OCI-LY1 (cell line): ENCODE results near the gene SLC2A4.

Experiments
- H2AFZ ChIP-seq: fragments of 200-600 bp; sonication (generic), shearing (Covaris generic); 2 replicates; pipeline ENCODE4 v1.6.0; 2014; ENCODE audit warnings: antibody characterized with exemption, mild to moderate bottlenecking, low read length
- H3F3A ChIP-seq: fragments of 200-600 bp; sonication (generic), shearing (Covaris generic); 2 replicates; pipeline ENCODE4 v1.6.0; 2014; ENCODE audit warnings: mild to moderate bottlenecking, antibody characterized with exemption, low read length, moderate library complexity; ENCODE audit not compliant: insufficient read depth
- H3K27ac ChIP-seq: fragments of 200-600 bp; sonication (generic); 2 replicates; pipeline ENCODE4 v1.5.1; 2014; ENCODE audit warnings: low read length, mixed run types, mild to moderate bottlenecking, low read depth; ENCODE audit not compliant: poor library complexity, severe bottlenecking
- H3K27me3 ChIP-seq: fragments of 200-600 bp; sonication (generic); 2 replicates; pipeline ENCODE4 v1.6.0; 2014; ENCODE audit warnings: antibody characterized with exemption, mild to moderate bottlenecking, low read length, moderate library complexity; ENCODE audit not compliant: insufficient read depth
- H3K36me3 ChIP-seq: fragments of 200-600 bp; sonication (generic); 2 replicates; pipeline ENCODE4 v1.6.1; 2014; ENCODE audit warnings: mild to moderate bottlenecking, antibody characterized with exemption, low read length, moderate library complexity, mixed read lengths; ENCODE audit not compliant: insufficient read depth
- H3K4me1 ChIP-seq: fragments of 200-600 bp; sonication (generic); 2 replicates; pipeline ENCODE4 v1.5.1; 2014; ENCODE audit warnings: mild to moderate bottlenecking, low read length, moderate library complexity; ENCODE audit not compliant: insufficient read depth, severe bottlenecking
- H3K4me2 ChIP-seq: fragments of 200-600 bp; sonication (generic), shearing (Covaris generic); 2 replicates; pipeline ENCODE4 v1.6.1; 2014; ENCODE audit warnings: low read length
- H3K4me3 ChIP-seq: fragments of 200-600 bp; sonication (generic); 2 replicates; pipeline ENCODE4 v1.5.1; 2014; ENCODE audit warnings: low read length, low read depth, mild to moderate bottlenecking, mixed read lengths; ENCODE audit not compliant: poor library complexity, severe bottlenecking
- H3K79me2 ChIP-seq: fragments of 200-600 bp; shearing (Covaris generic); 2 replicates; pipeline ENCODE4 v1.6.1; 2016; ENCODE audit warnings: mixed run types, low read length, mixed read lengths; ENCODE audit not compliant: insufficient read depth
- H3K9ac ChIP-seq: fragments of 200-600 bp; sonication (generic), shearing (Covaris generic); 2 replicates; pipeline ENCODE4 v1.6.1; 2014; ENCODE audit warnings: mild to moderate bottlenecking, low read length, mixed read lengths
- H3K9me2 ChIP-seq: fragments of 200-600 bp; sonication (generic), shearing (Covaris generic); 2 replicates; pipeline ENCODE4 v1.6.1; 2014; ENCODE audit warnings: low read depth, mild to moderate bottlenecking, low read length, mixed read lengths
- H3K9me3 ChIP-seq: fragments of 200-600 bp; shearing (Covaris generic); 2 replicates; pipeline ENCODE4 v1.6.1; 2014; ENCODE audit warnings: low read length, mixed read lengths
- H4K20me1 ChIP-seq: fragments of 200-600 bp; sonication (generic), shearing (Covaris generic); 2 replicates; pipeline ENCODE4 v1.6.0; 2016; ENCODE audit warnings: mild to moderate bottlenecking, low read length; ENCODE audit not compliant: insufficient read depth
- EZH2 ChIP-seq: fragments of 200-600 bp; sonication (generic), shearing (Covaris generic); IDR thresholded peaks from 2 replicates; pipeline ENCODE4 v1.8.0; 2017; ENCODE audit warnings: borderline replicate concordance, mixed run types, mild to moderate bottlenecking, antibody characterized with exemption, low read length, moderate library complexity, mixed read lengths
- TF ChIP-seq, protein P1 (sequence below): fragments of 200-600 bp; sonication (generic), shearing (Covaris generic); IDR thresholded peaks from 2 replicates; pipeline ENCODE4 v1.5.1; 2017; ENCODE audit warnings: mild to moderate bottlenecking, antibody characterized with exemption, low read length, moderate library complexity, mixed read lengths

The SLC2A4 gene

DNA sequence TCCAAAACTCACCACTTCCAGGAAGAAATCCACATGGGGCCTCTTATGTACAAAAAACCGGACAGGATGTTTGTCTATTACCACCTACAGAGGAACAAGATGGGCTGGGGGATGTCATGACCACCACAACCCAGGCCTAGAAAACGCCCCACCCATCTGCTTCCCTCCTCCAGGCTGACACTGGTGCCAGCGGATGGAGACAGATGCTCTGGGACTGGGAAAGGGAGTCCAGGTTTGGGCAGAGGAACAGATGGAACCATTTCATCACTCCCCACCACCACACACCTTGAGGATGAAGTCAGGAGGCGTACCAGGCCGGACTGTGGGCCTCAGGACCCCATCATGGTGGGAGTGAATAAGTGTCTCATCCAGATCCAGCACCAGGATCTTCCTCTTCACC, 34.7 kb upstream of the SLC2A4 start:
- Histone ChIP-seq H3K36me3 (peaks cover 37% of the 10 kb centered on the region), H4K20me1 (no peaks in the 10 kb centered on the region), H3K9me3 (no peaks in the 10 kb centered on the region), H3F3A (no peaks in the 10 kb centered on the region), H3K4me3 (no peak overlapping the region), H2AFZ (no peak overlapping the region), H3K9me2 (no peaks in the 10 kb centered on the region), H3K79me2 (peaks cover 31% of the 10 kb centered on the region), H3K4me1 (peaks cover 29% of the 10 kb centered on the region), H3K27ac (no peak overlapping the region), H3K4me2 (no peak overlapping the region), H3K9ac (no peak overlapping the region), H3K27me3 (no peaks in the 10 kb centered on the region)
- TF ChIP-seq, protein P1, sequence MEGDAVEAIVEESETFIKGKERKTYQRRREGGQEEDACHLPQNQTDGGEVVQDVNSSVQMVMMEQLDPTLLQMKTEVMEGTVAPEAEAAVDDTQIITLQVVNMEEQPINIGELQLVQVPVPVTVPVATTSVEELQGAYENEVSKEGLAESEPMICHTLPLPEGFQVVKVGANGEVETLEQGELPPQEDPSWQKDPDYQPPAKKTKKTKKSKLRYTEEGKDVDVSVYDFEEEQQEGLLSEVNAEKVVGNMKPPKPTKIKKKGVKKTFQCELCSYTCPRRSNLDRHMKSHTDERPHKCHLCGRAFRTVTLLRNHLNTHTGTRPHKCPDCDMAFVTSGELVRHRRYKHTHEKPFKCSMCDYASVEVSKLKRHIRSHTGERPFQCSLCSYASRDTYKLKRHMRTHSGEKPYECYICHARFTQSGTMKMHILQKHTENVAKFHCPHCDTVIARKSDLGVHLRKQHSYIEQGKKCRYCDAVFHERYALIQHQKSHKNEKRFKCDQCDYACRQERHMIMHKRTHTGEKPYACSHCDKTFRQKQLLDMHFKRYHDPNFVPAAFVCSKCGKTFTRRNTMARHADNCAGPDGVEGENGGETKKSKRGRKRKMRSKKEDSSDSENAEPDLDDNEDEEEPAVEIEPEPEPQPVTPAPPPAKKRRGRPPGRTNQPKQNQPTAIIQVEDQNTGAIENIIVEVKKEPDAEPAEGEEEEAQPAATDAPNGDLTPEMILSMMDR = no peak

DNA sequence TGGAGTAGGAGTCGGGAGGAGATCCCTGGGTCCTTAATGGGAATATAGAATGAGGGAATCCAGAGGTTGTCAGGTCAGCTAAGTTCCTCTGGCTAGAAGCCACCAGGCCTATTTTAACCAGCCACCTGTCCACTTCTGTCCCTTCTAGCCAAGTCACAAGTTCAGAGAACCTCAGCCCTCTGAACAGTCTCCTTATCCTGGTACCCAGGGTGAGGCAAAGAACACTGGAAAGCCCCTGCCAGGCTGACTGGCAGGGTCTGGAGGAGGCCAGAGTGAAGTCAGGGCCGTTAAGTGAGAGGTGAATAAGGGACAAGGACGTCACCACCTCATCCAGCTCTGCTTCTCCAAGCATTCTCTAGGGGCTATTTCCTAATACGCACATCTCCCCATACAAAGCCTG, 32.7 kb upstream of the SLC2A4 start:
- peak overlapping the region; percentile 77 for H3K4me3 ChIP-seq
- no peaks in the 10 kb centered on the region for H3K27me3 ChIP-seq
- peaks cover 32% of the 10 kb centered on the region for H3K36me3 ChIP-seq
- no peaks in the 10 kb centered on the region for H3K9me2 ChIP-seq
- no peak overlapping the region for H2AFZ ChIP-seq
- no peak overlapping the region for H3K27ac ChIP-seq
- H3K4me2 ChIP-seq = peak overlapping the region; percentile 99
- peaks cover 31% of the 10 kb centered on the region for H3K79me2 ChIP-seq
- no peaks in the 10 kb centered on the region for H4K20me1 ChIP-seq
- peaks cover 32% of the 10 kb centered on the region for H3K4me1 ChIP-seq
- no peaks in the 10 kb centered on the region for H3F3A ChIP-seq
- no peak for TF ChIP-seq EZH2
- TF ChIP-seq, protein P1 = no peak
- peak overlapping the region; percentile 97; the same call in 1 of the 2 replicates for H3K9ac ChIP-seq
- H3K9me3 ChIP-seq = no peaks in the 10 kb centered on the region

DNA sequence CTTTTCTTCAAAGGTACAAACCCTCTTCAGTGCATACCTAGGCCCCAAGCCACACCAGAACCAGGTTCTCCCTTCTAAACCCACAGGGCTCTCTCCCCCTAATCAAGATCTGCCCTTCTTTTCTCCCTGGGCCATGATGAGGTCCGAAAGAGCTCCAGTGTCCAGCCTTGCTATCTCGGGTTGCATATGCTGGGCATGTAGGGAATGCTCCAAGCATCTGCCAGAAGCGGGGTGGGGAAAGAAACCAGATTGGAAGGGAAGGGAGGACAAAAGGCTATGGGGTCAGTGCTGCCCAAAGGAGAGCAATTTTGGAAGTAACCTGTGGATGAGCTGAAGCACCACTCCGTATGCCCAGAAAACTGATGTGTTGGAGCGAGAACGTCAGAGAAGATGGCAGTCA, 32.3 kb upstream of the SLC2A4 start:
- no peaks in the 10 kb centered on the region for H4K20me1 ChIP-seq
- H3K4me2 ChIP-seq = peak overlapping the region; percentile 99
- no peaks in the 10 kb centered on the region for H3K9me3 ChIP-seq
- peaks cover 32% of the 10 kb centered on the region for H3K36me3 ChIP-seq
- peak overlapping the region; percentile 77 for H3K4me3 ChIP-seq
- no peaks in the 10 kb centered on the region for H3K9me2 ChIP-seq
- H3K4me1 ChIP-seq = peaks cover 32% of the 10 kb centered on the region
- H3K9ac ChIP-seq = peak overlapping the region; percentile 97; the same call in 1 of the 2 replicates
- H3K27ac ChIP-seq = no peak overlapping the region
- peaks cover 31% of the 10 kb centered on the region for H3K79me2 ChIP-seq
- no peak overlapping the region for H2AFZ ChIP-seq
- no peaks in the 10 kb centered on the region for H3F3A ChIP-seq
- no peaks in the 10 kb centered on the region for H3K27me3 ChIP-seq
- TF ChIP-seq, protein P1 = no peak
- TF ChIP-seq EZH2 = no peak
